ENCODE data around the gene MDM1.

The MDM1 gene, protein sequence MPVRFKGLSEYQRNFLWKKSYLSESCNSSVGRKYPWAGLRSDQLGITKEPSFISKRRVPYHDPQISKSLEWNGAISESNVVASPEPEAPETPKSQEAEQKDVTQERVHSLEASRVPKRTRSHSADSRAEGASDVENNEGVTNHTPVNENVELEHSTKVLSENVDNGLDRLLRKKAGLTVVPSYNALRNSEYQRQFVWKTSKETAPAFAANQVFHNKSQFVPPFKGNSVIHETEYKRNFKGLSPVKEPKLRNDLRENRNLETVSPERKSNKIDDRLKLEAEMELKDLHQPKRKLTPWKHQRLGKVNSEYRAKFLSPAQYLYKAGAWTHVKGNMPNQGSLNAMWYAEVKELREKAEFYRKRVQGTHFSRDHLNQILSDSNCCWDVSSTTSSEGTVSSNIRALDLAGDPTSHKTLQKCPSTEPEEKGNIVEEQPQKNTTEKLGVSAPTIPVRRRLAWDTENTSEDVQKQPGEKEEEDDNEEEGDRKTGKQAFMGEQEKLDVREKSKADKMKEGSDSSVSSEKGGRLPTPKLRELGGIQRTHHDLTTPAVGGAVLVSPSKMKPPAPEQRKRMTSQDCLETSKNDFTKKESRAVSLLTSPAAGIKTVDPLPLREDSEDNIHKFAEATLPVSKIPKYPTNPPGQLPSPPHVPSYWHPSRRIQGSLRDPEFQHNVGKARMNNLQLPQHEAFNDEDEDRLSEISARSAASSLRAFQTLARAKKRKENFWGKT

GRCh38 chr12:68331869-68332727, at the start of gene MDM1:
Gene MDM1, minus strand, starts transcription at chr12:68332362. Its CDS starts 117 bp downstream, at chr12:68332245.
- peak; percentile 90 to 96 (median 93) for DNase-seq (ENCODE audit: low read depth in 3 of 3)

DNA sequence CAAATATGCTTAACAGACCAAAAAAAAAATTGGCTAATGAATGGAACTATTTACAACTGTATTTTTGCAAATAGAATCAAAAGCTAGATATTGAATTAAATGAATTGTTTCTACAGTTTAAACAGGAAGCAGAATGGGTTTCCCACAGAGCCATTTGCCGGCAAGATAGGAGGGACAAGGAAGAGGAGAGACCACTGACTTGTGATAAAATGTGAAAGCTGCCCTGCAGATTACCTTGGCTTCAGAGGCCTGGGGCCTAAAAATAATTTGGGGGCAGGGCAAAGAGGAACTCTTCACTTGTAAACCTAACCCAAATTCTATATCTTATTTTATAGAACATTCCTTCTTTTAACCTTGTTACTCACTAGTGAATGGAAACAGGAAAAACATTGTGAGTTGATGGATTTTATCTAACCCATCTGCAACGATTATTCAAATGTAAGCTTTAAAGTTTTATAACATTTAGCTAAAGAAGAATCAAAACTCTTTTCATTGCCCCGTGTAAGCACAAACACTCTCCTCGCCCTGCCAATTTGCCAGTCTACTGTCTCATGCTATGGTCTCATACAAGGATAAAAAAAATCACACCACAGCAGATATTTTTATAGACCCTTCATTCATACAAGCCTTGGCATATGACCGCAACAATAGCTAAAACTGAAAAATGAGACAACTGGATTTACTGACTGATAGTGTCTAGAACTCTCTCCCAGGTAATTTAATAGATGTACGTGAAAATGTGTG, 49.5 kb upstream of the MDM1 start:
- DNase-seq (ENCODE audit: low read depth in 3 of 3), result no peak

GRCh38 chr12:68378872-68379606, 46.9 kb upstream of the MDM1 start:
- no peak for DNase-seq (ENCODE audit: low read depth in 3 of 3)

DNA sequence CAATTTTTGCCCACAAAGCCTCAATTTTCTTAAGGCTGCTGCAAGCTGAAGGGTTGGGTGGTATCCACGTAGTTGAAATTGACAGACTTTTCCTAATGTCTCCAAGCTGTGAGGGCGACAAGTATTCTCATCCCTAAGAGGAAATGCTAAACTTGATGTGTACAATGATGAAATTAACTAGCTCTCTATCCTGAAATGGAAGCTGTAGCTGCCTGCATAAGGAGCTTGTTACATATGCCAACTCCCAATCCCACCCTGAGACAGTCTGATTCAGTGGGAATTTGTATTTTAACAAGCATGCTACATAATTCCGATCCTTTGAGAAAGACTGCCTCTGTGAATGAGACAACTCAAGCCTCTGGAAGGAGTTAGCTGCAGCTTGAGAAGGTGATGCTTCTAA, 45.7 kb upstream of the MDM1 start:
- DNase-seq (ENCODE audit: low read depth in 3 of 3), result no peak

DNA sequence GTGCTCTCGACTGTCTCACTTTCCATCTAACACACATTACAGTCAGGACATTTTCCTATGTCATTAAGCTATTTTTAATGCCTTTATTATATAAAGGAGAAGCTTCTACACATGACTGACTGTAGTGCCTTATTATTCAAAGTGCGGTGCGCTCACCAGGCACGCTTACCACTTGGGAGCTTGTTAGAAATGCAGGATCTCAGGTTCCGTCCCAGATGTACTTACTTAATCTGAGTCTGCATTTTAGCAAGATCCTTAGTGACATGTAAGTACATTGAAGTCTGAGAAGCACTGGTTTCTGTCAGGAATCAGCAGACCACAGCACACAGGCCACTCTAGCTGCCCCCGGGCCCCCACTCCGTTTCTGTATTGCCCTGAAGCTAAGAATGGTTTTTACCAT, 44.7 kb upstream of the MDM1 start:
- no peak for DNase-seq (ENCODE audit: low read depth in 3 of 3)

- no peak for DNase-seq (ENCODE audit: low read depth in 3 of 3)
Observed at GRCh38 chr12:68375756-68376695, 43.9 kb upstream of the MDM1 start.

GRCh38 chr12:68374307-68374982, 42.3 kb upstream of the MDM1 start:
- peak; percentile 9 to 49 (median 40) for DNase-seq (ENCODE audit: low read depth in 3 of 3)

GRCh38 chr12:68370667-68371066, 38.5 kb upstream of the MDM1 start:
- no peak for DNase-seq (ENCODE audit: low read depth in 3 of 3)

GRCh38 chr12:68370006-68370590, 37.9 kb upstream of the MDM1 start:
- DNase-seq (ENCODE audit: low read depth in 3 of 3), result no peak

- no peak for DNase-seq (ENCODE audit: low read depth in 3 of 3)
Observed at GRCh38 chr12:68368327-68368726, 36.2 kb upstream of the MDM1 start.

- no peak for DNase-seq (ENCODE audit: low read depth in 3 of 3)
Observed at GRCh38 chr12:68367903-68368302, 35.7 kb upstream of the MDM1 start.

DNA sequence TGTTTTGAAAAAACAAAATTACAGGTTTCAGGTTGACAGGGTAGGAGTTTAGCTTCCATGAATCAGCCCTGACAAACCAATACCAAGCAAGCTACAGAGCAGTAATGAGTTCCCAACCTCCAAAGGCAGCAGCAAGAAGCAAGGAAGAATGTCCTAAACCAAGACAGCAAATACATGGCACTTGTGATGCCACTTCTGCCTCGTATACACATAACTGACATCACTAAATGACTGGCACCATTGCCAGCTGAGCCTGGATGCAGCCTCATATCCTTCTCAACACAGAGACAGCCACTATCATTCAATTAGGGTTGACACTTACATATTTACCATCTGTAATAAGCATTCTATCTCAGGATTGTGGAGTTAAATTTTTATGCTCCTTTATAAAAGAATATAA, 35.0 kb upstream of the MDM1 start:
- no peak for DNase-seq (ENCODE audit: low read depth in 3 of 3)

- DNase-seq (ENCODE audit: low read depth in 3 of 3), result peak; percentile 53 to 82 (median 69)
Observed at GRCh38 chr12:68364893-68365725, 32.9 kb upstream of the MDM1 start.

- no peak for DNase-seq (ENCODE audit: low read depth in 3 of 3)
Observed at GRCh38 chr12:68364328-68364727, 32.2 kb upstream of the MDM1 start.

DNA sequence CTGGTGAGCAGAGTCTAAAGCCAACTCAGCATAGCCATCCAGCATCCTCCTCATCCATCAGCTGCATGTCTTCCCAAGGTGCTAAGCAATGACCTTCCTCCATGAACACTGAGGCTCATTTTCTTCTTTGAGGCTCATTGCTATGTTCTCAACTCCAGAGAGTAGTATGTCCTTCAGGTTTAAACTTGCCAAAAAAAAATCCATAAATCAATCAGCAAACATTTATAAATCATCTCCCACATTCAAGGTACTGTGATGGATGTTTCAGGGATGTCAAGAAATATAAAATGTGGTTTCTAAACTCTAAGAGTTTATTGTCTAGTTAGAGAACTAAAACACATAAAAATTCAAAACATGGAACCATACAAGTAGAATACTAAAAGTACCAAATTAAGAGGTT, 29.8 kb upstream of the MDM1 start:
- DNase-seq (ENCODE audit: low read depth in 3 of 3), result no peak

- DNase-seq (ENCODE audit: low read depth in 3 of 3), result no peak
Observed at GRCh38 chr12:68359674-68360073, 27.5 kb upstream of the MDM1 start.
